NOMO-1 (cell line): ENCODE data around the gene FYB1.
A peak's percentile ranks its signal among the peaks of the same experiment; 100 is the strongest.

Experiments used
- DNase-seq, 2 experiments: peaks; one replicate each; lab custom pipeline; 2025; ENCODE audit not compliant: unreplicated experiment in 2 of 2; lab: John Stamatoyannopoulos, UW

The FYB1 gene

GRCh38 chr5:39167141-39167971, 52.0 kb downstream of the FYB1 start:
- no peak for DNase-seq

GRCh38 chr5:39164529-39165402, 54.6 kb downstream of the FYB1 start:
- no peak for DNase-seq

DNA sequence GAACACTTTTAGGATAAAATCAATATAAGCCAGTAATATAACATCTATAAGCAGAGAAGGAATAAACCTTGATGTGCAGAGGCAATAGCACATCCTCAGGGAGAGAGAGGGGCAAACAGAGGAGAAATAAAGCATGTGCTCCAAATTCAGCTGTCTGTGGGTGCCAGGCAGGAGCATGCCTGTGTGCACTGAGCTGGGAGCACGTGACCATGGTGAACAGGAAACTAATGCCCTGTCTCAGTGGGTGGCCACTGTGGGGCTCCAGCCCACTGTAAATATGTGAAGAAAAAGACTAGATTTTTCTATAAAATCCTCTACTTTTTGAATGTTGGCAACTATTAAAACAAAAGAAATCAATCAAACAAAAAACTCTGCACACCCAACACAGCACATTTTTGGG, 55.3 kb downstream of the FYB1 start:
- no peak for DNase-seq

- no peak for DNase-seq
Observed at GRCh38 chr5:39161578-39161977, 57.8 kb downstream of the FYB1 start.

- DNase-seq: no peak
Observed at GRCh38 chr5:39160576-39161213, 58.7 kb downstream of the FYB1 start.

DNA sequence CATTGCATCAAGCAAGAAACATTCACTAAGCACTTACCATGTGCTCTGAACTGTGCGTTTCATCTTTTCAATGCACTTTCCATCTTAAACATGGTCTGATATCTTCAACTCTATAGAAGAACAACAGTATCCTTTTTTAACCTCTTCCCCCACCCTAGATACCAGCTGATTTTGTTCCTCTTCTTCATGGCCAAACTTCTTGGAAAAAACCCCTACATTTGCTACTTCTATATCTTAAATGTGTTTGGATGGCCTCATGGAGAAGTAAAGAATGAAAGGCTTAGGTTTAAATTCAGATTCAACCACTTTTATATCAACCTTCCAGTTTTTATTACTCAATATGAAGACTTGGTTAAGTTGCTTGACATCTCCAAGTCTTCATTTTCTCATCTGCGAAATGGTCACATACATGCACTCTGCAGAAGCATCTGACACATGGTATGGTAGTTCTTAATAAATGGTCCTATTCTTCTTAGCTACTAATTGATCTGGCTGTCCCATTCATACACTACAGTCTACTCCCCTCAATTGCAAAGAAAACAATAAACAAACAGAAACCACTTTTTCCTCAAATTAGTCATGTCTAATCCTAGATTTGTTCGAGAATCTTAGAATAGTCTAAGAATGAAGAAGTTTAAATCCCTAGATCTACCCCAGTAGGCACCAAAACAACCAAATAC, 59.4 kb downstream of the FYB1 start:
- DNase-seq: no peak

DNA sequence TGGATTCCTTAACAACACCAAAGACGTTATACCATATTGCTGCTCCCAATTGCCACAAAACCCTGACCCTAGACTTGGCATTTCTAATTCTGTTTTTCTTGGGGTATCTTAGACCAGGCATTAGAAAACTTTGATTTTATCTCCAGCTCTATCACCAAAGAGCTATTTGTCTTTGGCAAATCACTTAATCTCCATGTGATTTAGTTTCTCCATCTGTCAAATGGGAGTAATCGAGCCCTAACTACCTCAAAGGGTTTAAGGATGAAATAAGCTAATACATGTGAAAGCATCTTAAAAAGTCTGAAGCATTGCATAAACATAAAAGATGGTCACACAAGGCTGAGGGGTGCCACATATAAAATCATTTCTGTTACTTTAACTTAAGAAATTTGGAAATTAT, 60.6 kb downstream of the FYB1 start:
- DNase-seq: no peak

- DNase-seq: no peak
Observed at GRCh38 chr5:39158127-39158593, 61.2 kb downstream of the FYB1 start.

DNA sequence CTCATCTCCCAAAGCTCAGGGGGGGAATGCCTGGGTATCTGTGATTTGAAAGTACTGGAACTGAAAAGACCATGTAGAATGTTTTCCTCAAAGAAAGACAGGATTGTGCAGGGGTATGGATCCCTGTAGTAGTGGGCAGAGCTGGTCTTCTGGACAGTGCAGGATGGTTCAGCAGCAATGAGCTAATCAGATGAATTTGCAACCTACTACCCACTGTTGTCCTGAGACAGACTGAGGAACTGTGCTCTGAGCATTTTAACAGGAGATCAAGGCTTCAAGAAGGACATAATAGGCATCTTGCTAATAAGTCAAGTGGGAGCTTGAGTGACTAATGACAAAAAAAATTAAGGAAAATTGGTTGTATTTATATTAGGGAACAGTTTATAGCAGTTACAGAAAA, 61.7 kb downstream of the FYB1 start:
- no peak for DNase-seq

- no peak for DNase-seq
Observed at GRCh38 chr5:39156082-39156481, 63.3 kb downstream of the FYB1 start.

DNA sequence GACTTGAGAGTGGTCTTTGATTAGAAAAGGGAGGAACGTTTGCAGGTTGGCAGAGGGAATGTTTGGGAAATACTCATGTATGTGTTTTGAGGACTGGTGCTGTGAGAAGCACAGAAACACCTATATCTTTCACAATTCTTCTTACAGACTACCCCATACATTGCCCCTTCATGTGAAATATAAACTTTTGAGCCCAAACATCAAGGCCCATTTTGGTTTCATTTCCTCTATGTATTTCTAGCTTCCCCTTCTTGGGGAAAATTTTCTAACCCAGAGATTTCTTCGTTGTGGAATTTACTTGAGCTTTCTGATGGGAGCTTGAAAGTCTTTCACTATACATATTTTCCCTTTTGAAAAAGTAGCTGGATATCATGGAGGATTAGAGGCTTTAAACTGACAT, 67.6 kb downstream of the FYB1 start:
- peak; percentile 98 to 100 for DNase-seq

GRCh38 chr5:39149966-39150365, 69.4 kb downstream of the FYB1 start:
- no peak for DNase-seq

DNA sequence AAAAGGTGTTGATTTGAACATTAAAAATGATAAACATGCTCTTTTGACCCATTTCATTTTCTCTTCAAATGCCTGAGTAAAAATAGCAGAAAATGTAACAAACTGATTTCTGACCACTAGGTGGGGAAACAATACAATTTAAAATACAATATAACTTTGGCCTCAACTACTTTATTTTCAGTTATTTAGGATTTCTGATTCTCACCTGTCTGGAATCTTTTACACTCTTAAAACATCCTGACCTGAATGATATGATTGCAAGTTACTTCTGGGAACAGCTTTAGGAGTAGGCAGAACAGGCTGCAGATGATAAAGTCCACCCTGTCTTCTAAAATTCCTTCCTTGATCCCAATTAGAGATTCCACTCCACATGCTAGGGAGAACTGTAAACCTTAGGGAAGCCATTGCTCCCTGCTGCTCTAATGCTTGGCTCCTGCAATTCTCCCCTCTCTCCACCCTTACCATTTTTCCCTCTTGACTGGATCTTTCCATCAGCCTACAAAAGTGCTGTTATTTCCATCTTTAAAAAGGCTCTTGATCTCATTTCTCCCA, 70.3 kb downstream of the FYB1 start:
- DNase-seq: peak; percentile 18 to 62

DNA sequence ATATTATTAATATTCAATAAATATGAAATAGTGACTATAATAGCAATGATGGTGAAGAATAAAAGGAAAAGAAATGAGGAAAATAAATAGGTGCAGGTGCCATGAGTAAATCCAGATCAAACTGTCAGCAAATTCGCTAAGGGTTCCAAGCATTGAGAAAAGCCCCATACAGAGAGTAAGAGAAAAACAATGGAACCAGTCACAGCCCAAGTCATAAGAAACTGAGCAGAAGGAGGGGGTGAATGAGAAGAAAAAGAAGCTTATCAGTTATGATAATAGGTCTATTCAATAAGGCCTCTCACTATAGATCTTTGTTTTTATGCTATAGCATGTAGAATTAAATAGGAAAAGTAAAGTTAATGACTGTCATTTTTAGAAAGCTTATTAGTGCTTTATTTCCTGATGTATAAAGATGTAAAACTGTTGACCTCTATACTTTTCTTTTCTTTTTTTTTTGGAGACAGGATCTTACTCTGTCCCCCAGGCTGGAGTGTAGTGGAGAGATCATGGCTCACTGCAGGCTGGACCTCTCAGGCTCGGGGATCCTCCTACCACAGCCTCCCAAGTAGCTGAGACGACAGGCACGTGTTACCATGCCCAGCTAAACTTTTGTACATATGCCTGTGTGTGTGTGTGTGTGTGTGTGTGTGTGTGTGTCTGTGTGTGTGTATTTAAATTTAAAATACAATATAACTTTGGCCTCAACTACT, 72.4 kb downstream of the FYB1 start:
- DNase-seq: no peak

GRCh38 chr5:39143151-39143860, 76.1 kb downstream of the FYB1 start:
- DNase-seq: peak in 1 of 2 experiments; percentile 34

DNA sequence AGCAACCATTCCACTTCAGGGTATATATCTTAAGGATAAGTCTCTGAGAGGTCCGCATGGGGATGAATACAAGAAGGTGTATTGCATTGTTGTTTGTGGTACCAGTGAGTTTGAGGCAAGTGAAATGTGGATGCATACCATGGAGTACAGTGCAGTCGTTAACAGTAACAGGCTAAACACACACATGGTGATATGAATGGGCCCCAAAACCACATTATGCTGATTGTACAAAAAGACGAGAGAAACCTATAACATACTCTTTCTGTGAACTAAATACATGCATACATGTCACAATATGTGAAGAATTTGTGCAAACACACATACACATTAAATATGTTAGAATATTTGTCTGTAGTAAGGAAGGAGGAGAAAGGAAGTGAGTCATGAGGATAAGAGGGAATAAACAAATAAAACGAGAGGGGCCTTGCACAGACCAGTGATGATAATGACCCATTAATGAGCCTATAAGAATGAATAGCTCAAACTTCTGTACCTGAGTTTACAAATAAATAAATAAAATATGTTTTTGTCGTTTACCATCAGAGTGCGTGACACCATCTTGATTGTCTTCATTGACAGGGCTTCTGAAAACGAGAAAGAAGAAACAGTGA, 78.7 kb downstream of the FYB1 start:
- no peak for DNase-seq

DNA sequence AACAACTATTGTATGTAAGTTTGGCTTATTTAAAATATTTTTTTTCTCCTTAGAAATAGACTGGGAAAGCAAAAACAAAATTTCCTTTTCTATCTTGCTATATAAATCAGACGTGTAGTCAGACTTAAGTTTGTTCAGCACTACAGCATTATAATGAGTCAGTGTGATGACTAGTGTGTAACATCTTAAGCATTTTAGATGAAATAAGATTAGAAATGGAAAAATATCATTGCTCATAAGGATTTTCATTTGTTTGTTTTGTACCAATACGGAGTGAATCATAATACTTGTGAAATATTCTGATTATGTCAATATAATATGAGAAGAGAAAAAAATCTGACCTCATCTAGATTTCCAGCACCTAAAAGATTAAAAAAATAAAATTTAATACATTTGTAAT, 80.5 kb downstream of the FYB1 start:
- DNase-seq: no peak

DNA sequence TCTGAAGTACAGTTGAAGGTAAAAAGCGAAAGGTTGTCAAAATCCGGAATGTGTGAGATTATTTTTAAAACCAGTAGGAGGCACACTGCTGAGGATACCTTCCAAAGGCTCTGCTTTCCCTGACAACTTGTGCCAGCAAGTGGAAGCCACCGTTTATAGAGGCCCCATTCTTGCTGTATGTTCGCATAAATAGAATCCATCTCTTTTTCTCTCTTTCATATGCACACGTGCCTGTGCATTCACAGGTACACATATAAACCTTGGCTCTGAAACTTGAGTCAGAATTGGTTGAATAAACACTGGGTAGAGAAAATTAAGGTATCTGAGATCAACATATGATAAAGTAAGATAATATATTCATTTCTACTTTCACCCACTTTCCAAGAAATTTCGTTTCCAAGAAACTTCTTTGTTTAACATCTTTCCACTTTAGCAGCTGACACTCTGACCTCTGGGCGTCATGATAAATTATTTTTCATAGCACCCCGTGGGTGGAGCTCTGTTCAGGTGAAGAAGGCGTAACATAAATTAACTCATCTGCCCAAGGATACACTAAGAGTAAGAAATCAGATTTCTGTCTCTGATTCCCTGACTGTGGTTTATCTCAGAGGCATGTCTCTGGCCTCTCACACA, 81.4 kb downstream of the FYB1 start:
- no peak for DNase-seq
